ENCODE measurements around the gene ETS2. TPM values are rescaled to one million over a fixed set of nuclear protein-coding genes. Genes with fewer than 3 reads are reported as not detected.

Gene ETS2
- total and polyA plus RNA-seq, 2 experiments from 2014 or later: 19.5 to 36.8 TPM

DNA sequence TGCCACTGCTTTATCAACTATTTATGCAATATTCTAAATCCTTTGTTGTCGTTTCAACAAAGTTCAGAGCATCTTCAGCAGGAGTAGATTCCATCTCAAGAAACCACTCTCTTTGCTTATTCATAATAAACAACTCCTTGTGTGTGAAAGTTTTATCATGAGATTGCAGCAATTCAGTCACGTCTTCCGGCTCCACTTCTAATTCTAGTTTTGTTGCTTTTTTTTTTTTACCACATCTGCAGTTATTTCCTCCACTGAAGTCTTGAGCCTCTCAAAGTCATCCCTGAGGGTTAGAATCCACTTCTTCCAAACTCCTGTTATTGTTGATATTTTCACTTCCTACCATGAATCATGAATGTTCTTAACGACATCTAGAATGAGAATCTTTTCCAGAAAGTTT is 14.8 kb upstream of the ETS2 start:
- TF ChIP-seq STAT1 (IDR thresholded peaks at IDR 0.05; ENCODE audit: unreplicated experiment): no peak
- no peak overlapping the region for H3K4me3 Mint-ChIP-seq
- H3K9me3 Mint-ChIP-seq: no peaks in the 10 kb centered on the region
- H3K27ac ChIP-seq (ENCODE audit: low read depth): no peak overlapping the region
- H3F3A ChIP-seq (replicated peaks; ENCODE audit: low read depth): no peaks in the 10 kb centered on the region
- ATAC-seq (no peak), DNase-seq (ENCODE audit: low spot score) (no peak)
- no peak overlapping the region for H2AFZ ChIP-seq
- H3K4me1 ChIP-seq (ENCODE audit: insufficient read depth): peaks cover 18% of the 10 kb centered on the region
- H3K79me2 ChIP-seq (replicated peaks; ENCODE audit: insufficient read depth): no peaks in the 10 kb centered on the region
- peaks cover 7% of the 10 kb centered on the region; the same call in 1 of the 2 replicates for H3K9me2 ChIP-seq (ENCODE audit: insufficient read depth)
- no peaks in the 10 kb centered on the region for H4K20me1 ChIP-seq (replicated peaks; ENCODE audit: insufficient read depth)
- H3K27ac Mint-ChIP-seq: no peak overlapping the region
- H3K36me3 ChIP-seq (ENCODE audit: insufficient read depth): no peaks in the 10 kb centered on the region
- peaks cover 24% of the 10 kb centered on the region for H3K4me1 Mint-ChIP-seq
- peaks cover 7% of the 10 kb centered on the region for H3K27me3 Mint-ChIP-seq (ENCODE audit: insufficient read depth, low read depth, poor library complexity)
- no peaks in the 10 kb centered on the region; the same call in 2 of the 3 replicates for H3K36me3 Mint-ChIP-seq (ENCODE audit: low read depth)
- no peak overlapping the region for H3K4me3 ChIP-seq
- H3K4me2 ChIP-seq: no peak overlapping the region
- H3K27me3 ChIP-seq (ENCODE audit: insufficient read depth): no peaks in the 10 kb centered on the region

DNA sequence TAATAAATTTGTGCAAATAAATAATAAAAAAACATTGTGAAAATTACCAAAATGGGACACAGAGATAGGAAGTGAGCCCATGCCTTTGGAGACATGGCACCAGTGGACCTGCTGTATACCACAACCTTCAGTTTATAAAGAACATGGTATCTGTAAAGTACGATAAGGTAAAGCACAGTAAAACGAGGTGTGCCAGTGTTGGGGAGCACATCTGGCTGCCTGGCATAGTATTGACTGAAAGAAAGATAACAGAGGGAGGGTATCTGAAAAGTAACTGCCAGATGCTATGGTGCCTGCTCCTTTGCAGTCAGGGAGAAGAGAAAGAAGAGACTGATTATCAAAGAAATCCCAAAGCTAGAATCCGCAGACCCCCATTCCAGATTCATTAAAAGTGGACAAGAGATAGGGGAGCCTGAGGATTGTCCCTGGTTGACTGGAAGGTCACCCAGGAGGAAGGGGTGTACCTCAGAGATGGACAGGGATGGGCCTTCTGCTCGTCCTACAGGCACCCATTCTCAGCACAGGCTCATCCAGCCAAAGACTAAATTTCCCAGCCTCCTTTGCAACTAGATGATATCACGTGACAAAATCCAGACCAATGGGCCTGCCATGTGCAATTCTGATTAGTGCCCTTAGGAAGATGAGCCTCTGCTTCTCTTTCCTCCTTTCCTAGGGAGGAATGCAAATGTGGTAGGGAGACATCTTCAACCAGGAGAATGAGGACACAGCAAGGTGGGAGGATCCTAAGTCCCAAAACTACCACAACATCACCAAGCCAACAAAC is 12.9 kb upstream of the ETS2 start:
- Histone ChIP-seq H4K20me1 (replicated peaks; ENCODE audit: insufficient read depth) (no peaks in the 10 kb centered on the region), H3K27me3 (ENCODE audit: insufficient read depth) (no peaks in the 10 kb centered on the region), H3K4me2 (no peak overlapping the region), H3K9me2 (ENCODE audit: insufficient read depth) (peaks cover 7% of the 10 kb centered on the region; the same call in 1 of the 2 replicates), H3K36me3 (ENCODE audit: insufficient read depth) (no peaks in the 10 kb centered on the region), H2AFZ (no peak overlapping the region), H3K27ac (ENCODE audit: low read depth) (no peak overlapping the region), H3K4me3 (no peak overlapping the region), H3F3A (replicated peaks; ENCODE audit: low read depth) (no peaks in the 10 kb centered on the region), H3K79me2 (replicated peaks; ENCODE audit: insufficient read depth) (no peaks in the 10 kb centered on the region), H3K4me1 (ENCODE audit: insufficient read depth) (0 out of 2 replicates have a peak, but pooled peaks cover 4% of the 10 kb centered on the region)
- no peaks in the 10 kb centered on the region for H3K9me3 Mint-ChIP-seq
- H3K4me1 Mint-ChIP-seq: peaks cover 14% of the 10 kb centered on the region
- no peak overlapping the region for H3K27ac Mint-ChIP-seq
- ATAC-seq: no peak
- H3K36me3 Mint-ChIP-seq (ENCODE audit: low read depth): no peaks in the 10 kb centered on the region; the same call in 2 of the 3 replicates
- DNase-seq (ENCODE audit: low spot score): no peak
- H3K4me3 Mint-ChIP-seq: no peak overlapping the region
- TF ChIP-seq POLR2AphosphoS5 (IDR thresholded peaks at IDR 0.05; ENCODE audit: low read depth): no peak
- TF ChIP-seq, protein P1, sequence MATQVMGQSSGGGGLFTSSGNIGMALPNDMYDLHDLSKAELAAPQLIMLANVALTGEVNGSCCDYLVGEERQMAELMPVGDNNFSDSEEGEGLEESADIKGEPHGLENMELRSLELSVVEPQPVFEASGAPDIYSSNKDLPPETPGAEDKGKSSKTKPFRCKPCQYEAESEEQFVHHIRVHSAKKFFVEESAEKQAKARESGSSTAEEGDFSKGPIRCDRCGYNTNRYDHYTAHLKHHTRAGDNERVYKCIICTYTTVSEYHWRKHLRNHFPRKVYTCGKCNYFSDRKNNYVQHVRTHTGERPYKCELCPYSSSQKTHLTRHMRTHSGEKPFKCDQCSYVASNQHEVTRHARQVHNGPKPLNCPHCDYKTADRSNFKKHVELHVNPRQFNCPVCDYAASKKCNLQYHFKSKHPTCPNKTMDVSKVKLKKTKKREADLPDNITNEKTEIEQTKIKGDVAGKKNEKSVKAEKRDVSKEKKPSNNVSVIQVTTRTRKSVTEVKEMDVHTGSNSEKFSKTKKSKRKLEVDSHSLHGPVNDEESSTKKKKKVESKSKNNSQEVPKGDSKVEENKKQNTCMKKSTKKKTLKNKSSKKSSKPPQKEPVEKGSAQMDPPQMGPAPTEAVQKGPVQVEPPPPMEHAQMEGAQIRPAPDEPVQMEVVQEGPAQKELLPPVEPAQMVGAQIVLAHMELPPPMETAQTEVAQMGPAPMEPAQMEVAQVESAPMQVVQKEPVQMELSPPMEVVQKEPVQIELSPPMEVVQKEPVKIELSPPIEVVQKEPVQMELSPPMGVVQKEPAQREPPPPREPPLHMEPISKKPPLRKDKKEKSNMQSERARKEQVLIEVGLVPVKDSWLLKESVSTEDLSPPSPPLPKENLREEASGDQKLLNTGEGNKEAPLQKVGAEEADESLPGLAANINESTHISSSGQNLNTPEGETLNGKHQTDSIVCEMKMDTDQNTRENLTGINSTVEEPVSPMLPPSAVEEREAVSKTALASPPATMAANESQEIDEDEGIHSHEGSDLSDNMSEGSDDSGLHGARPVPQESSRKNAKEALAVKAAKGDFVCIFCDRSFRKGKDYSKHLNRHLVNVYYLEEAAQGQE (IDR thresholded peaks at IDR 0.05; ENCODE audit: unreplicated experiment): no peak
- no peak for TF ChIP-seq JUNB (IDR thresholded peaks at IDR 0.05; ENCODE audit: unreplicated experiment)
- TF ChIP-seq, protein P2, sequence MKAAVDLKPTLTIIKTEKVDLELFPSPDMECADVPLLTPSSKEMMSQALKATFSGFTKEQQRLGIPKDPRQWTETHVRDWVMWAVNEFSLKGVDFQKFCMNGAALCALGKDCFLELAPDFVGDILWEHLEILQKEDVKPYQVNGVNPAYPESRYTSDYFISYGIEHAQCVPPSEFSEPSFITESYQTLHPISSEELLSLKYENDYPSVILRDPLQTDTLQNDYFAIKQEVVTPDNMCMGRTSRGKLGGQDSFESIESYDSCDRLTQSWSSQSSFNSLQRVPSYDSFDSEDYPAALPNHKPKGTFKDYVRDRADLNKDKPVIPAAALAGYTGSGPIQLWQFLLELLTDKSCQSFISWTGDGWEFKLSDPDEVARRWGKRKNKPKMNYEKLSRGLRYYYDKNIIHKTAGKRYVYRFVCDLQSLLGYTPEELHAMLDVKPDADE (IDR thresholded peaks at IDR 0.05): no peak
- no peak for TF ChIP-seq STAT1 (IDR thresholded peaks at IDR 0.05; ENCODE audit: unreplicated experiment)
- no peak for TF ChIP-seq ZNF114 (CRISPR knock-in tag; IDR thresholded peaks at IDR 0.05)
- no peak for TF ChIP-seq EZH2 (IDR thresholded peaks at IDR 0.05; ENCODE audit: low read depth, unreplicated experiment)
- H3K27me3 Mint-ChIP-seq (ENCODE audit: insufficient read depth, low read depth, poor library complexity): peaks cover 7% of the 10 kb centered on the region

Measured in GM23338 (cell line).